Right hindlimb (tissue), 1 donor: ENCODE data around the gene G6PC3.
"Not testable (repeated sequence)": the region's sequence is repeated elsewhere in the genome, so short reads cannot be mapped to it uniquely, and the experiment has no call there.

Experiments
- DNase-seq: peaks from one replicate; pipeline ENCODE4 v3.0.0-alpha.2; 2018

Gene G6PC3

DNA sequence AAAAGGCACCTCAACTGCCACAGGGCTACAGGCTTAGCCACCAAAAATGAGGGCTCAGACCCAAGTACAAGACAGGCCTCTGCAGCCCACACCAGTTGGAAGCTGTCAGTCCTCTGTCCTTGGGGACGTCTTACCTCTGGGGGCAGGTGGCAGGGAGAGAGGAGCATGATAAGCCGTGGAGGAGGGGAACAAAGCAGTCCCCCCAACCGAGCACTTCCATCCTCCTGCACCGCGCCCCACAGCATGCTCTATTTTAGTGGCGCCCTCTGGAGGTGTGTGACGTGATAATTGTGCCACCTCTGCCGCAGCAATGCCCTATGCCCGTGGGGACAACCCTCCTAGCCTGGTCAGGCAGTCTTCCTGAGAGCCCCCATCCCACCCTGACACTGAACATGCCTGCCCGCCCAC, 13.6 kb downstream of the G6PC3 start:
- DNase-seq = no peak

DNA sequence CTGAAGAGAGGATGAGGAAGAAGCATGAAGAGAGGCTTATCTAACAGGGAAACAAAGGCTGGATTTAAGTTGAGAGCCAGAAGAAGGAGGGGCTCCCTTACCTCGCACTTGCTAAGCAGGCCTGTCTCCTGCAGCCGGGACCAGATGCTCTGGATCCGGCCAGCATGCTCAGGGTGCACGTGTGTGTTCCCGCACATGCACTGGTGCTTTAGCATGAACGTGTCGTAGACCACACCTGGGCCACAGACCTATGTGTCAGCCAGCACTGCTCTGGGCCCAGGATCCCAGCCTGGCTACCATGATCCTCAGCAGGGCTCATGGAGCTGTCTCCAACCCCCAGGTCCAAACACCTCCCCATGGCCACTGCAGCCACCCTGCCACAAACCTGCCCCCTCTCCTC, 14.4 kb downstream of the G6PC3 start:
- DNase-seq = no peak

DNA sequence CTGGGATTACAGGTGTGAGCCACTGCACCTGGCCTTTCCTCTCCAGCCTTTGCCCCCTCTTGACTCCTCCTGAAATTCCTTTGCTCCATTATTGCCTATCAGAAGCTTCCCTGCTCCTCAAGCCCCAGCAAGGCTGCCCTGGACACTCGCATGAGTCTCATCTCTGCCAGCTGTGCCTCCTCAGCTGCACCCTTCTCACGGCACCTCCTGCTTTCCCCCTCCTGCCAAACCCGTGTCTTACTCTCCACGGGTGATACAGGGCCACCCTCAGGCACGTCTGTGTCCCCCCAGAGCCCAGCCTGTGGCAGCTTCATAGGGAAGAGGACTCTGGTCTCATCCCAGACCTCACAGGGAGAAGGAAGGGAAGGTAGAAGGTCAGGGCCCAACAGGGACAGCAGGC, 15.4 kb downstream of the G6PC3 start:
- no peak for DNase-seq

DNA sequence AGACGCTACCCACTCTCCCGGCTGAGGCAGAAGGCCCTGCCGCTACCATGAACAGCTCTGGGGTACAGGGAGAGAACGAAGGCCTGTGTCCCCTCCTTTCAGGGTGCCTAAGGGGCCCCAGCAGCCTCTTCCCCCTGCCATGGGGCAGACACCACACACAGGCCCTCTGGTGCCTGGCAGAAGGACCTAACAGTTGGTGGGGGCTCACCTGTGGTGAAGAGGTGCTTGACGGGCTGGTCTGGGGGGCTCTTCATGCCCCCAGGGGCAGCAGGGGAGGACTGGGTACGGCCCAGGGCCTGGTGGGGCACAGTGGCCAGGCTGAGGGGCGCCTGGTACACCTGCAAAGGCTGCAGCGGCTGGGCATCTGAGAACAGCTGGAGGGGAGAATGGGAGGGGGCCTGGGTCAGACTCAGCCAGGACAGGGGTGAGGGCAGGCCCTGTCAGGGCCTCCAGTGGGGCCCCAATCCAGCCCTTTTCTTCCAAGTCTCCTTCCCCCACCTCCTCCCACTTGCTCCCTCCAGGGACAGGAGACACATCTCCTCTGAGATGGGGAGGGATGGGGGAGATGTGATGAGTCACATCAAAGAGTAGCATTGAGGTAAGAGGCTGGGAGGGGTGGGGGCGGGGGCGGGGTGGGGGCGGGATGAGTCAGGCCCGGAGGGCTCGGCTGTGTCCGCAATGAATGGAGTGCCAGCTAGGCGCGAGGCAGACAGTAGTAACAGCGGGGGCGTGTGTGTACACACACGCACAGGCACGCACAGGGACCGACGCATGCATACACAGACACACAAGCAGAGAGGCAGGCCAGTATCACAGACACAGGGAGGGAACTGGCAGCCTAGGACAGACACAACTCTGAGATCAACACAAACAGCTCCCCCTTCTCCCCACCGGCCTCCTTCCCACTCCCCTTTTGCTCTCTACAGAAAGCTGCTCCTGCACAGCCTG, 16.1 kb downstream of the G6PC3 start:
- DNase-seq = peak; percentile 60

- DNase-seq = no peak
Observed at GRCh38 chr17:44087319-44087718, 16.8 kb downstream of the G6PC3 start.

DNA sequence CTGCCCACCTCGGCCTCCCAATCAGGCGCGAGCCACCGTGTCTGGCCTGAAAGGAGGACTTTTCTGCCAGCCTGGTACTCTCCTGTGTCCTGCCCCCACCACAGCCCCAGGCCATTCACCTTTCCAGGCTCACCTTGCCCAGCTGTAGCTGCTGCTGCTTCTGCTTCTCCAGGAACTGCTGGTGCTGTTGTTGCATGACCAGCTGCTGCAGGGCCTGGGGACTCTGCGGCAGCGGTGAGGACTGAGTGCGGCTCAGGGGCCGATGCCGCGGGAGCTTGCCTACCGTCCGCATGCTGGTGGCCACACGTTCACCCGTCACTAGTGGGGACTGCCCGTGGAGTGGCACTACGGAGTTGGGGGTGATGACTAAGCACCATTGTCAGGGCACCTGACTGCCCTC, 17.7 kb downstream of the G6PC3 start:
- no peak for DNase-seq

- no peak for DNase-seq
Observed at GRCh38 chr17:44091200-44091997, 20.9 kb downstream of the G6PC3 start.

DNA sequence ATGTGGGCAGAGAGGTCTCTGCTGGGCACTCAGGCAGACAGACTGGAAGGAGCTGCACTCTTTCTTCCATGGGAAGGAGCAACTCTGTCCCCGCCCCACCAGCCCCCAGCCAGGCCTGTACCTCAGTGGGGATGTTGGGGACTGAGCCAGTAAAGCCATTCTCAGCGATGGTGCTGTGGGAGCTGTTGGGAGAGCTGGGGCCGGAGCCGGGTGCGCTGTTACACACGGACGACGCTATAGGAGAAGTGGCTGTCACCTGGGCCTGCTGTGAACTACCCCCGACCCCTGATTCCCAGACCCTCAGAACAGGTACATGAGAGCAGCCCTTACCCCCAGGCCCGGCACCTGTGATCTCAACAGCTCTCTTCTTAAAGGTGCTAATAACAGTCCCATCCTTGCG, 21.5 kb downstream of the G6PC3 start:
- DNase-seq = no peak

- no peak for DNase-seq
Observed at GRCh38 chr17:44093231-44093900, 22.8 kb downstream of the G6PC3 start.

DNA sequence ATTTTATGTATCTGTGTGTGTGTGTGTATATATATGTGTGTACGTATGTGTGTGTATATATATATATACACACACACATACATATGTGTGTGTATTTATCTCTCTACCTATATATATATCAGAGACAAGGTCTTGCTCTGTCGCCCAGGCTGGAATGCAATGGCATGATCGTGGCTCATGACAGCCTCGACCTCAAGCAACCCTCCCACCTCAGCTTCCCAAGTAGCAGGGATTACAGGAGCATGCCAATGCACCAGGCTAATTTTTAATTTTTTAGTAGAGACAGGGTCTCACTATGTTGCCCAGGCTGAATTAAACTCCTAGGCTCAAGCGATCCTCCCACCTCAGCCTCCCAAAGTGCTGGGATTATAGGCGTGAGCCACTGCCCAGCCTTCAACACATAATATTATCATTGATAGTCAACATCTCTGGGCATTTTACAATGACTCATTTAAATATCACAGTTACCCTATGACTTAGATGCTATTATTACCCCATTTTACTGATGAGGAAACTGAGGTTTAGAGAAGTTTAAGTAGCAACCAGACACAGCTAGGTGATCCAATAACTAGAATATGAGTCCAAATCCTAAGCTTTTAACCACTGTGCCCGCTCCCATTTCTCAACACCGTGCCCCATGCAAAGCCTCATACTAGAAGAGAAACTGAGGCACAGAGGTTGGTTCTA, 24.3 kb downstream of the G6PC3 start:
- DNase-seq = no peak

- DNase-seq = no peak
Observed at GRCh38 chr17:44095388-44095646, 24.8 kb downstream of the G6PC3 start.

DNA sequence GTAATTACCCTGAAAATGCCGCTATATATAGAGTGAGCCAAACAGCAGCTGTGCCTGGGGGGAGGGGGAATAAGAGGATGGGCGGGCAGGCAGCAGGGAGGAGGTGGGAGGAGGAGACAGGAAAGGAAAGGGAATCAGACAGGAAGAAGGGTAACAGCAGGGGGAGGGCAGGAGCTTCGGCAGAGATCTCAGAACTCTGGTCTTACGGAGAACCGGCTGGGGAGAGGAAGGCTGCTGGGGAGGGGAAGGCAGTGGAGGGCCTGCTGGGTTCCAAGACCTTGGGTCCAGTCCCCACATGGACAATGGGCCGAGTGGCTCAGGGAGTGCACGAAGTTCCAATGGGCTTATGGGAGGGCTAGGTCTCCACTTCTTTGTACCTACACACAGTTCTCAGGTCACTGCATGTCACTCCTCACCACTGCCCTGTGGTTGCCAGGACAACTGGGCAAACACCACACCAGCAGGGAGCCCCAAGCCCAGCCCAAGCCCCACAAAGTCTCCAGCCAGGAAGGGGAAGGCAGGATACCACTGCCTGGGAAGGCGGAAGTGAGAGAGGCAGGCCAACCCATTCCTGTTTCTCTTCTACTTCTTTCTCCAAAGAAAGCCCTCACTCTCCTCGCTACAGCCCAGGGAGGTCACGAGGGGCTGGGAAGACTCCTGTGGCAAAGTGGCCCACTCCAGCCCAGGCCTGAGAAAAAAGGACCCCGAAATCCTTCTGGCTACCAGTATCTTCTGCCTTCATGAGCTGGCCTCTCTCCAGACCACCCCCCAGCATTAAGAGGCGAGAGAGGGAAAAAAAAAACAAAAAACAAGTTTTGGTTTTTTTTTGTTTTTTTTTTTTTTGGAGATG, 25.3 kb downstream of the G6PC3 start:
- peak; percentile 95 for DNase-seq

DNA sequence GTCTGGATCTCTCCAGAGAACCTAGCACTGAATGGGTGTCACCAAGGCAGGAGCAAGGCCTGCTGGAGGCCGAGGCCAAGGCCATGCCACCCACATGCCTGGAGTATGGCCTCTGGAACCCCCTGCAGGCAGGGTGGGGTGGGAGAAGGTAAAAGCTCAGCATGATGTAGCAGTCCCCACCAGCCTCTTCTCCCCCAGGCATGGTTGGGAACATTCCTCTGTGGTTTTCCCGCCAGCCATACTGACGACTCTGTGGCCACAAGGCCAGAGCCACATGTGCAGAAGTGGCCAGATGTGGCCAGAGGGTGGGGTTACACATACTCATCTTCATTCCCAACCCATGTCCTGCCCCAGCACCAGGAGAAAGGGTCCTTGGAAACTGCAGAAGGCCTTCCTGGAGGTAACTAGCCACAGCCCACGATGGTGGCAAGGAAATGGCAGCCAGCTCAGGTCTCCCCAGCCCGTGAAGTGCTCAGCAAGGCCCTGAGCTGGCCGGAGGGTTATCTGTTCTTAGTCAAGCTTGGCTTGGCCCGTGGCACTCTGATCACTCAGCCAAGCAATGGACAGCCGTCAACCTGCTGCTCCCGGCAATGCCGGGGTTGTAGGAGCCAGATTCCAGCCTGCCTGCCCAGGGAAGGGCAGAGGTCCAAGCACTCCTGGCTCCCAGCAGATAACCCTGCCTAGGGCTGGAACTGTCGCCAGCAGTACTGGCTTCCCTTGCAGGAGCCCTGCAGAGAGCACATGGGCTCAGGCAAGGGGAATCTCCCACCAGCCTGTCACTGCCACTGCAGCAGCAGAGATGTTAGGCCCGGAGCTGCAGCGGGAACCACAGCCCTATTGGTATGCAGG, 26.8 kb downstream of the G6PC3 start:
- peak; percentile 51 for DNase-seq

DNA sequence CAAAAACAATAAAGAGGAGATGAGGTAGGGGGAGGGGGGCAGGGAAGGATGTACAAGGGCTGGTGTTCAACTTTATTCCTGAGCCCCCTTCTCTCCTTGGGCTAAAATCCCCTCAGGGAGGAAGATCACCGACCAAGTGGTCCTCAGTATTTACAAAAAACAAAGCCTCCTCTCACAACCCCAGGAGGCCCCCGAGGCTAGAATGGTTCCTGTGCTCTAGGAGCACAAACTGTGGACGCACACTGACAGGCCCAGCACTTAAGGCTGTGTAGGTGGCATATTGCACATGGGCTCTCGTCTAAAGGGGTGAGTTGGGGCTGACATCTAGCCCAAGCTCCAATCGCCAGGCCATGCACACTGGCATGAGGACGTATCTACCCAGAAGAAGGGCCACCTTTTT, 31.3 kb downstream of the G6PC3 start:
- DNase-seq = not testable (repeated sequence)

- no peak for DNase-seq
Observed at GRCh38 chr17:44102849-44103622, 32.5 kb downstream of the G6PC3 start.

GRCh38 chr17:44105483-44105882, 34.9 kb downstream of the G6PC3 start:
- no peak for DNase-seq

- DNase-seq = peak; percentile 80
Observed at GRCh38 chr17:44105941-44106340, 35.4 kb downstream of the G6PC3 start.

DNA sequence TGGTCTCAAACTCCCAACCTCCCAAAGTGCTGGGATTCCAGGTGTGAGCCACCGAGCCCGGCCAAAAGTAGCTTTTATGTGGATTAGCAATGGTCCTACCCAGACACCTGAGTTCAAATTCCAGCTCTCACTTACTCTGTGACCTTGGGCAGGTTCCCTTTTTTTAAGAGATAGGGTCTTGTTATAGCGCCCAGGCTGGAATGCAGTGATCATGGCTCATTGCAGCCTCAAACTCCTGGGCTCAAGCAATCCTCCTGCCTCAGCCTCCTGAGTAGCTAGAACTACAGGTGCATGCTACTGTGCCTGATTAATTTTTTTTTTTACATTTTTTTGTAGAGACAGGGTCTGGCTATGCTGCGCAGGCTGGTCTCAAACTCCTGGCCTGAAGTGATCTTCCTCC, 36.3 kb downstream of the G6PC3 start:
- no peak for DNase-seq

GRCh38 chr17:44108440-44109311, 38.1 kb downstream of the G6PC3 start:
- peak; percentile 77 for DNase-seq
